Mesothelial cell of epicardium (in vitro differentiated cells): Measurements from ENCODE around the gene GLI1. TPM values are rescaled to one million over a fixed set of nuclear protein-coding genes. Genes with fewer than 3 reads are reported as not detected.

ENCODE experiments used
- DNase-seq, 2 experiments: peaks; one replicate each; pipeline ENCODE4 v3.0.0; 2021; ENCODE audit warnings: low spot score in 2 of 2; ENCODE audit not compliant: unreplicated experiment in 2 of 2
- H3K27ac Mint-ChIP-seq: 2 replicates; pipeline ENCODE4 v1.8.0; 2021; ENCODE audit warnings: mixed read lengths
- H3K27me3 Mint-ChIP-seq: 2 replicates; pipeline ENCODE4 v1.8.0; 2021; ENCODE audit warnings: low read depth, mixed read lengths
- H3K36me3 Mint-ChIP-seq: 2 replicates; pipeline ENCODE4 v1.8.0; 2021; ENCODE audit warnings: mixed read lengths
- H3K4me1 Mint-ChIP-seq: 2 replicates; pipeline ENCODE4 v1.8.0; 2021; ENCODE audit warnings: mixed read lengths
- H3K4me3 Mint-ChIP-seq: 2 replicates; pipeline ENCODE4 v1.8.0; 2021; ENCODE audit warnings: mild to moderate bottlenecking, moderate library complexity, mixed read lengths
- H3K9me3 Mint-ChIP-seq: 2 replicates; pipeline ENCODE4 v1.8.0; 2021; ENCODE audit warnings: mixed read lengths
- CTCF ChIP-seq: fragments of 200-600 bp; sonication (generic); IDR thresholded peaks from one replicate; pipeline ENCODE4 v1.5.0; 2021; ENCODE audit warnings: antibody characterized with exemption; ENCODE audit not compliant: unreplicated experiment
- total RNA-seq: library from RNA; stranded (reverse); gene quantifications from 3 replicates; pipeline ENCODE4 v1.2.1, GENCODE V29; 2021

GLI1 gene
- total RNA-seq, 1 donor from 2014 or later = 10.1 TPM

GRCh38 chr12:57481671-57482070 is 22.1 kb downstream of the GLI1 start:
- Mint-ChIP-seq H3K4me3 (no peak overlapping the region), H3K9me3 (no peaks in the 10 kb centered on the region), H3K27ac (no peak overlapping the region), H3K27me3 (peaks cover 47% of the 10 kb centered on the region), H3K36me3 (no peaks in the 10 kb centered on the region), H3K4me1 (peaks cover 15% of the 10 kb centered on the region)
- no peak for TF ChIP-seq CTCF
- no peak for DNase-seq

GRCh38 chr12:57483466-57483865 is 23.9 kb downstream of the GLI1 start:
- DNase-seq = no peak
- Mint-ChIP-seq H3K27me3 (peaks cover 29% of the 10 kb centered on the region), H3K4me1 (peaks cover 12% of the 10 kb centered on the region), H3K36me3 (no peaks in the 10 kb centered on the region), H3K9me3 (no peaks in the 10 kb centered on the region), H3K27ac (peak overlapping the region; percentile 67), H3K4me3 (no peak overlapping the region)
- no peak for TF ChIP-seq CTCF

GRCh38 chr12:57485695-57486094 is 26.1 kb downstream of the GLI1 start:
- no peak for TF ChIP-seq CTCF
- Mint-ChIP-seq H3K9me3 (no peaks in the 10 kb centered on the region), H3K4me1 (peaks cover 21% of the 10 kb centered on the region), H3K36me3 (peaks cover 3% of the 10 kb centered on the region), H3K4me3 (no peak overlapping the region), H3K27ac (peak overlapping the region; percentile 62), H3K27me3 (peaks cover 9% of the 10 kb centered on the region)
- no peak for DNase-seq

GRCh38 chr12:57487055-57487596 is 27.5 kb downstream of the GLI1 start:
- H3K4me3 Mint-ChIP-seq = peak overlapping the region; percentile 95
- H3K27me3 Mint-ChIP-seq = no peaks in the 10 kb centered on the region
- TF ChIP-seq CTCF = no peak
- H3K4me1 Mint-ChIP-seq = peaks cover 21% of the 10 kb centered on the region
- DNase-seq = no peak
- H3K36me3 Mint-ChIP-seq = peaks cover 10% of the 10 kb centered on the region
- no peak overlapping the region for H3K27ac Mint-ChIP-seq
- H3K9me3 Mint-ChIP-seq = no peaks in the 10 kb centered on the region

GRCh38 chr12:57487597-57488401 is 28.2 kb downstream of the GLI1 start, which contains the start of gene MARS1:
TSS of gene MARS1 (plus strand) at chr12:57488068. CDS start at chr12:57488091, 23 bp downstream.
- H3K27me3 Mint-ChIP-seq = no peaks in the 10 kb centered on the region
- H3K36me3 Mint-ChIP-seq = peaks cover 13% of the 10 kb centered on the region
- peak; percentile 73 to 82 for DNase-seq
- H3K27ac Mint-ChIP-seq = peak within 1 kb of the TSS; percentile 95
- H3K4me3 Mint-ChIP-seq = peak within 1 kb of the TSS; percentile 95
- H3K9me3 Mint-ChIP-seq = no peaks in the 10 kb centered on the region
- H3K4me1 Mint-ChIP-seq = peaks cover 21% of the 10 kb centered on the region
- TF ChIP-seq CTCF = no peak
